Measurements from ENCODE around the gene KCNF1.

DNA sequence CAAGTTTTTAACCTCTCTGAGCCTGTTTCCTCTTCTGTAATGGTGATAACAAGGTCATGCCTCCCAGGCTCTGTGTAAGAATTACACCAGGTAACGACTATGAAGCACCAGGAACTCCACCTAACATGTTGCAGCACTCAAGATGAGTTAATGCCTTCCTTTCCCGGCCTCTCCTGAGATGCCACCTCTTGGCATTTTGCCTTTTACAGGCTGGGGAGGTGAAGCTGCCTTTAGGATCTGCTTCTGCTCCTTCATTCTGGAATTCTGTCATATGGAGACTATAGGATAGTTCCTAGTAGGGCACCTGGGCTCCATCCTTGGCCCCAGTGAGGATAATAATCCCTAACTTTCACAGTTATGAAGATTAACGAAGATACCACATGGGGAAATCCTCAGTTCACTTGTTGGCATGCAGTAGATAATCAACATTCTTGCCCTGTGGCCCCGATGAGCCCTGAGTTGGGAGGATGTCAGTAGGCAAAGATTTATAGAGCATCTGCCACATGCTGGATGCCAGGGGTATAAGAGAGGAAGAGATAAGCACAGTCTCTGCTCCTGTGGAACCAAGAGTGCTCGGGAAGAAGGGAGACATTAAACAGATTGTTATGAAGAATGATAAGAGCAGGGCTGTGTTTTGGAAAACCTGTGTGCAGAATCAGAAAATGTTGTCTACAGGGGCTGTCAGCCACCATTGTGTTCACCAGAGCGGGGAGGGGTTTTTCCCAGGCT, 43.9 kb upstream of the KCNF1 start:
- TF ChIP-seq, protein P1, sequence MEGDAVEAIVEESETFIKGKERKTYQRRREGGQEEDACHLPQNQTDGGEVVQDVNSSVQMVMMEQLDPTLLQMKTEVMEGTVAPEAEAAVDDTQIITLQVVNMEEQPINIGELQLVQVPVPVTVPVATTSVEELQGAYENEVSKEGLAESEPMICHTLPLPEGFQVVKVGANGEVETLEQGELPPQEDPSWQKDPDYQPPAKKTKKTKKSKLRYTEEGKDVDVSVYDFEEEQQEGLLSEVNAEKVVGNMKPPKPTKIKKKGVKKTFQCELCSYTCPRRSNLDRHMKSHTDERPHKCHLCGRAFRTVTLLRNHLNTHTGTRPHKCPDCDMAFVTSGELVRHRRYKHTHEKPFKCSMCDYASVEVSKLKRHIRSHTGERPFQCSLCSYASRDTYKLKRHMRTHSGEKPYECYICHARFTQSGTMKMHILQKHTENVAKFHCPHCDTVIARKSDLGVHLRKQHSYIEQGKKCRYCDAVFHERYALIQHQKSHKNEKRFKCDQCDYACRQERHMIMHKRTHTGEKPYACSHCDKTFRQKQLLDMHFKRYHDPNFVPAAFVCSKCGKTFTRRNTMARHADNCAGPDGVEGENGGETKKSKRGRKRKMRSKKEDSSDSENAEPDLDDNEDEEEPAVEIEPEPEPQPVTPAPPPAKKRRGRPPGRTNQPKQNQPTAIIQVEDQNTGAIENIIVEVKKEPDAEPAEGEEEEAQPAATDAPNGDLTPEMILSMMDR (IDR thresholded peaks at IDR 0.05) = no peak
- TF ChIP-seq POLR2A (IDR thresholded peaks at IDR 0.05) (no peak), EP300 (IDR thresholded peaks at IDR 0.05) (no peak), POLR2AphosphoS5 (IDR thresholded peaks at IDR 0.05) (no peak)
